Natural killer cell (primary cell): Measurements from ENCODE around the gene ITPKB. TPM values are rescaled to one million over a fixed set of nuclear protein-coding genes. Genes with fewer than 3 reads are reported as not detected.

ENCODE experiments used
- ATAC-seq, 3 donors: fragments of 150-1000 bp in 2 of 3; fragments of 200-7000 bp in 1 of 3; cut with Tn5 transposase; 1 replicate in 1 of 3; 2 replicates in 2 of 3; pipeline ENCODE4 v1.10.0; 2021; ENCODE audit warnings: mild to moderate bottlenecking in 2 of 3, moderate library complexity in 2 of 3
- DNase-seq, 2 donors: peaks; one replicate each; pipeline versions ENCODE4 v3.0.0 to v3.0.0-alpha.2; 2013 to 2021; ENCODE audit warnings: mixed read lengths in 1 of 2
- H3K27ac ChIP-seq: one replicate; pipeline ENCODE4 v1.5.1; 2013; ENCODE audit warnings: mild to moderate bottlenecking, low read length
- H3K27me3 ChIP-seq: one replicate; pipeline ENCODE4 v1.6.1; 2013; ENCODE audit warnings: low read length; ENCODE audit not compliant: control insufficient read depth, insufficient read depth
- H3K36me3 ChIP-seq: one replicate; pipeline ENCODE4 v1.6.1; 2013; ENCODE audit warnings: low read length; ENCODE audit not compliant: control insufficient read depth, insufficient read depth
- H3K4me1 ChIP-seq: one replicate; pipeline ENCODE4 v1.6.1; 2013; ENCODE audit warnings: low read length; ENCODE audit not compliant: control insufficient read depth, insufficient read depth
- H3K4me3 ChIP-seq: one replicate; pipeline ENCODE4 v1.5.1; 2013; ENCODE audit warnings: low read length
- H3K9me3 ChIP-seq: one replicate; pipeline ENCODE4 v1.6.1; 2013; ENCODE audit warnings: low read length; ENCODE audit not compliant: control insufficient read depth, insufficient read depth
- H3K27ac Mint-ChIP-seq, 2 donors: one replicate each; pipeline ENCODE4 v1.8.0; 2022; ENCODE audit warnings: mild to moderate bottlenecking in 2 of 2, mixed read lengths in 2 of 2, moderate library complexity in 1 of 2
- H3K27me3 Mint-ChIP-seq, 2 donors: one replicate each; pipeline ENCODE4 v1.8.0; 2022; ENCODE audit warnings: low read depth in 2 of 2, mixed read lengths in 2 of 2
- H3K36me3 Mint-ChIP-seq: one replicate; pipeline ENCODE4 v1.8.0; 2022; ENCODE audit warnings: mixed read lengths
- H3K4me1 Mint-ChIP-seq, 2 donors: one replicate each; pipeline ENCODE4 v1.8.0; 2022; ENCODE audit warnings: mixed read lengths in 2 of 2
- H3K4me3 Mint-ChIP-seq: one replicate; pipeline ENCODE4 v1.8.0; 2022; ENCODE audit warnings: mild to moderate bottlenecking, moderate library complexity, mixed read lengths
- H3K9me3 Mint-ChIP-seq, 2 donors: one replicate each; pipeline ENCODE4 v1.8.0; 2022; ENCODE audit warnings: mixed read lengths in 2 of 2
- WGBS: methylation state at CpG from one replicate; pipeline ENCODE4 v1.1.7; 2013; ENCODE audit warnings: missing lambda C conversion rate; ENCODE audit not compliant: insufficient coverage; 5-methylcytosine and 5-hydroxymethylcytosine counted together
- intact Hi-C: fragments of 100-400 bp; cut with micrococcal nuclease; formaldehyde crosslinking; loops from one replicate; pipeline ENCODE4 v1.14.2; 2022
- total RNA-seq, 4 donors: library from RNA; stranded (reverse); fragments of 120-200 nt in 1 of 4; gene quantifications; one replicate each; pipeline versions ENCODE4 v1.2.3 to v1.2.4, GENCODE V29; 2013 to 2022
- TF ChIP-seq, protein P1 (sequence below): fragments of 200-600 bp; IDR thresholded peaks from one replicate; pipeline ENCODE4 v1.8.0; 2022; ENCODE audit warnings: antibody characterized with exemption

Gene ITPKB
- total RNA-seq, 3 donors from 2014 or later (not counting 1 experiment from before 2014, with no cell fraction given), result 92.2 to 133 (median 99.0) TPM

DNA sequence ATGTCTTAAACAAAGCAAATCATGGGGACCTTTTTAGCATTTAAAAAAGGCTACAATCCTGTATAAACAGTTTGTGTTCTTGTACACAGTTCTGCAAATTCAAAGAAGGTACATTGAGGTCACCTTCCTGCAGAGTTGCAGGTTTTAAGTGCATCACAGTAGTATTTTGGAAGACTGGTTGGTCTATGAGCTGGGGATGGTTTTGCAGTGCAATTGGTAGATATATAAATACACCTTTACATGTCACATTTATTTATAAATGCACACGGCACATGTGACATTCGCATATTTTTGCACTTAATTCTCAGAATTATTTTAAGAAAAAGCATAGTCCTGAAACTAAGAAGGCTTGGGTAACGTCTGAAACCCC lies 599 bp upstream of the ITPKB start:
- Histone ChIP-seq H3K4me1 (peaks cover 34% of the 10 kb centered on the region), H3K4me3 (peak overlapping the region; percentile 70), H3K9me3 (no peaks in the 10 kb centered on the region), H3K36me3 (peaks cover 21% of the 10 kb centered on the region), H3K27me3 (no peaks in the 10 kb centered on the region), H3K27ac (peak overlapping the region; percentile 29)
- H3K9me3 Mint-ChIP-seq, result no peaks in the 10 kb centered on the region
- H3K4me1 Mint-ChIP-seq, result peaks cover 28 to 47% of the 10 kb centered on the region in 2 donors
- H3K27ac Mint-ChIP-seq, result peak overlapping the region; percentile 89 to 93
- WGBS, result 31% methylated on average over 3 of the region's 3 CpGs
- no peaks in the 10 kb centered on the region for H3K27me3 Mint-ChIP-seq
- DNase-seq (no peak), ATAC-seq (no peak)
- H3K4me3 Mint-ChIP-seq, result peak overlapping the region; percentile 99
- intact Hi-C loops, result loop anchor here (2.0 to 10.0 kb wide), 7 partner anchors 27 to 87 kb away; no protein-coding TSS in a partner anchor
- TF ChIP-seq, protein P1, sequence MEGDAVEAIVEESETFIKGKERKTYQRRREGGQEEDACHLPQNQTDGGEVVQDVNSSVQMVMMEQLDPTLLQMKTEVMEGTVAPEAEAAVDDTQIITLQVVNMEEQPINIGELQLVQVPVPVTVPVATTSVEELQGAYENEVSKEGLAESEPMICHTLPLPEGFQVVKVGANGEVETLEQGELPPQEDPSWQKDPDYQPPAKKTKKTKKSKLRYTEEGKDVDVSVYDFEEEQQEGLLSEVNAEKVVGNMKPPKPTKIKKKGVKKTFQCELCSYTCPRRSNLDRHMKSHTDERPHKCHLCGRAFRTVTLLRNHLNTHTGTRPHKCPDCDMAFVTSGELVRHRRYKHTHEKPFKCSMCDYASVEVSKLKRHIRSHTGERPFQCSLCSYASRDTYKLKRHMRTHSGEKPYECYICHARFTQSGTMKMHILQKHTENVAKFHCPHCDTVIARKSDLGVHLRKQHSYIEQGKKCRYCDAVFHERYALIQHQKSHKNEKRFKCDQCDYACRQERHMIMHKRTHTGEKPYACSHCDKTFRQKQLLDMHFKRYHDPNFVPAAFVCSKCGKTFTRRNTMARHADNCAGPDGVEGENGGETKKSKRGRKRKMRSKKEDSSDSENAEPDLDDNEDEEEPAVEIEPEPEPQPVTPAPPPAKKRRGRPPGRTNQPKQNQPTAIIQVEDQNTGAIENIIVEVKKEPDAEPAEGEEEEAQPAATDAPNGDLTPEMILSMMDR, result no peak
- no peaks in the 10 kb centered on the region for H3K36me3 Mint-ChIP-seq

DNA sequence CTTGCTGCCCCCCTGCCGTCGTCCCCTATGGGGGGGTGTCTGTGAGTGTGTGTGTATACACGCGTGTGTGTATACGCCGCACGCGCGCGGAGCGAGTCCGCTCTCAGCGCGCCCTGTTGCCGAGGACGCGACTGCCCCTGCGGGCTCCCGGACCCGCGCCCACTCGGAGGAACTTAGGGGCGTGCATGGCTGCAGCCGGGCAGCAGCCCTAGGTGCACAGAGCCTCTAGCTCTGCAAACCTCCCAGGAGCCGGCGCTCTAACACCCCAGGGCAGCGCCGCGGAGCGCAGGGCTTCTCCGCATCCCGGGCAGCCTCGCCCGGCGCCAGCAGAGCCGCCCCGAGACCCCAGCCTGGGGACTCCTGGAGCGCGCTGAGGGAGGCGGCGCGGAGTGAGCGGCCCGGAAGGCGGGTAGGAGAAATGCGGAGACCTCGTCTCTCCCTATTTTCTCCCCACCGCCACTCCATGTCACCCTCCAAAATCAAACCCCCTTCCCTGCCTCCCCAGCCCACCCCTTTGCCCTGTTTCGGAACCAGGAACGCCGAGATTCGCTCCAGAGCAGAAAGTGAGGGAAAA lies 574 bp downstream of the ITPKB start:
- ATAC-seq (peak; percentile 16 to 34 (median 27)), DNase-seq (peak in 1 of 2 donors; percentile 59)
- H3K4me3 ChIP-seq, result peak overlapping the region; percentile 70
- peaks cover 31% of the 10 kb centered on the region for H3K36me3 ChIP-seq
- H3K27ac Mint-ChIP-seq, result peak overlapping the region; percentile 89 to 93
- no peaks in the 10 kb centered on the region for H3K27me3 Mint-ChIP-seq
- intact Hi-C loops, result loop anchor here (2.0 to 10.0 kb wide), 7 partner anchors 26 to 86 kb away; no protein-coding TSS in a partner anchor
- peaks cover 40% of the 10 kb centered on the region for H3K4me1 ChIP-seq
- H3K9me3 Mint-ChIP-seq, result no peaks in the 10 kb centered on the region
- H3K36me3 Mint-ChIP-seq, result no peaks in the 10 kb centered on the region
- peak overlapping the region; percentile 99 for H3K4me3 Mint-ChIP-seq
- TF ChIP-seq, protein P1, result no peak
- peak overlapping the region; percentile 63 for H3K27ac ChIP-seq
- no peaks in the 10 kb centered on the region for H3K27me3 ChIP-seq
- WGBS, result under 1% methylated on average over 51 of the region's 52 CpGs
- H3K9me3 ChIP-seq, result no peaks in the 10 kb centered on the region
- peaks cover 40 to 59% of the 10 kb centered on the region in 2 donors for H3K4me1 Mint-ChIP-seq

DNA sequence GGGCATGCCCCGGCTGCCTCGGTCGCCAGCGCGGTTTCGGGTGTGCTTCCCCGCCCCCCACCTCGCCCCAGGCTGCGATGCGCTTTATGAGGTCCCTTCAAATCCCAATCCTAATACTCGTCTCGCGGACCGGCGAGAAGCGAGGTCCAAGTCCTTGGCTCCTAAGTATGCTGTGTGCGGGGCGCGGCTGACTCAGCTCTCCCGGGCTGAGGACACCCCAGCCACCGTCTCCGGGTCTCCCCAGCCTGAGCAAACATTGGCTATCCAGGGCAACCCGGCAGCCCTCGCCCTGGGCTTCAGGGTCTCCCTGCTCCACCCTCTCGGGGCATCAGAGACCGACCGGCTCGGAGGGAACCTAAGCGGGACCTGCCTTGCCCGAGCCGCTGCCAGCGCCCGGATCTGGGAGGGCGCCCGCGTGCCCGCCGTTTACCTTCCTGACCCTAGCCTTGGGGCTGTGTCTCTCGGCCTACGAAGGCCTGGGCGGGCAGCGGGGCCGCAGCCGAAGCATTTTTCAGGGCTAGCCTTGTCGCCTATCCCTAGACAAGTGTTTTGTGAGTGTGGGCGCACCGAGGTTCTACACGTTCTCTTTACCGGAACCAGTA lies 1.2 kb downstream of the ITPKB start:
- Histone ChIP-seq H3K4me3 (peak overlapping the region; percentile 70), H3K27ac (peak overlapping the region; percentile 63), H3K4me1 (peaks cover 46% of the 10 kb centered on the region), H3K9me3 (no peaks in the 10 kb centered on the region), H3K27me3 (no peaks in the 10 kb centered on the region), H3K36me3 (peaks cover 32% of the 10 kb centered on the region)
- Mint-ChIP-seq H3K36me3 (no peaks in the 10 kb centered on the region), H3K27ac (peak overlapping the region; percentile 89 to 93), H3K27me3 (no peaks in the 10 kb centered on the region), H3K4me1 (peaks cover 46 to 65% of the 10 kb centered on the region in 2 donors), H3K9me3 (no peaks in the 10 kb centered on the region), H3K4me3 (peak overlapping the region; percentile 99)
- TF ChIP-seq, protein P1, result no peak
- ATAC-seq (peak; percentile 27 to 42 (median 32)), DNase-seq (peak; percentile 49 to 62)
- WGBS, result under 1% methylated on average over 49 of the region's 49 CpGs
- intact Hi-C loops, result loop anchor here (2.0 to 10.0 kb wide), 7 partner anchors 25 to 87 kb away; no protein-coding TSS in a partner anchor
